GM12892 (cell line): ENCODE results near the gene IQGAP2.

Experiments
- POLR2A ChIP-seq: IDR thresholded peaks from 2 replicates; pipeline ENCODE4 v1.6.1; 2011; ENCODE audit warnings: low read depth, low read length, control low read depth
- TAF1 ChIP-seq: IDR thresholded peaks from 2 replicates; pipeline ENCODE4 v1.6.1; 2011; ENCODE audit warnings: low read depth, mild to moderate bottlenecking, control low read depth, low read length, borderline replicate concordance

GRCh38 chr5:76542241-76542640 is 139.2 kb downstream of the IQGAP2 start:
- no peak for TF ChIP-seq POLR2A
- TF ChIP-seq TAF1, result no peak
